Measurements from ENCODE around the gene NCKAP5.
"Not testable (repeated sequence)": the region's sequence is repeated elsewhere in the genome, so short reads cannot be mapped to it uniquely, and the experiment has no call there.

Gene NCKAP5

GRCh38 chr2:133484106-133484505, 84.2 kb downstream of the NCKAP5 start:
- no peaks in the 10 kb centered on the region; the same call in 1 of the 2 replicates for H3K27me3 ChIP-seq (ENCODE audit: insufficient read depth, low read length)
- H3K36me3 ChIP-seq (ENCODE audit: insufficient read depth, low read length): no peaks in the 10 kb centered on the region
- no peaks in the 10 kb centered on the region for H3K79me2 ChIP-seq (ENCODE audit: control insufficient read depth, insufficient read depth, low read length, unreplicated experiment)
- no peaks in the 10 kb centered on the region for H3K4me1 ChIP-seq (ENCODE audit: control insufficient read depth, insufficient read depth, low read length, unreplicated experiment)
- H3K4me3 ChIP-seq (ENCODE audit: low read depth, low read length): no peak overlapping the region
- H2AFZ ChIP-seq (ENCODE audit: low read length, unreplicated experiment): no peak overlapping the region
- H3K27ac ChIP-seq (ENCODE audit: low read depth, low read length): no peak overlapping the region

GRCh38 chr2:133483181-133483580, 85.1 kb downstream of the NCKAP5 start:
- H3K36me3 ChIP-seq (ENCODE audit: insufficient read depth, low read length): no peaks in the 10 kb centered on the region
- no peak overlapping the region for H3K27ac ChIP-seq (ENCODE audit: low read depth, low read length)
- no peak overlapping the region for H2AFZ ChIP-seq (ENCODE audit: low read length, unreplicated experiment)
- no peaks in the 10 kb centered on the region for H3K4me1 ChIP-seq (ENCODE audit: control insufficient read depth, insufficient read depth, low read length, unreplicated experiment)
- H3K27me3 ChIP-seq (ENCODE audit: insufficient read depth, low read length): no peaks in the 10 kb centered on the region; the same call in 1 of the 2 replicates
- no peaks in the 10 kb centered on the region for H3K79me2 ChIP-seq (ENCODE audit: control insufficient read depth, insufficient read depth, low read length, unreplicated experiment)
- H3K4me3 ChIP-seq (ENCODE audit: low read depth, low read length): no peak overlapping the region

- no peaks in the 10 kb centered on the region for H3K4me1 ChIP-seq (ENCODE audit: control insufficient read depth, insufficient read depth, low read length, unreplicated experiment)
- no peak overlapping the region for H2AFZ ChIP-seq (ENCODE audit: low read length, unreplicated experiment)
- no peaks in the 10 kb centered on the region; the same call in 1 of the 2 replicates for H3K27me3 ChIP-seq (ENCODE audit: insufficient read depth, low read length)
- no peaks in the 10 kb centered on the region for H3K36me3 ChIP-seq (ENCODE audit: insufficient read depth, low read length)
- H3K27ac ChIP-seq (ENCODE audit: low read depth, low read length): no peak overlapping the region
- no peak overlapping the region for H3K4me3 ChIP-seq (ENCODE audit: low read depth, low read length)
- no peaks in the 10 kb centered on the region for H3K79me2 ChIP-seq (ENCODE audit: control insufficient read depth, insufficient read depth, low read length, unreplicated experiment)
Observed at GRCh38 chr2:133480707-133481429, 87.4 kb downstream of the NCKAP5 start.

GRCh38 chr2:133477616-133477990, 90.7 kb downstream of the NCKAP5 start:
- no peaks in the 10 kb centered on the region for H3K79me2 ChIP-seq (ENCODE audit: control insufficient read depth, insufficient read depth, low read length, unreplicated experiment)
- H3K36me3 ChIP-seq (ENCODE audit: insufficient read depth, low read length): no peaks in the 10 kb centered on the region
- H3K27ac ChIP-seq (ENCODE audit: low read depth, low read length): no peak overlapping the region
- no peaks in the 10 kb centered on the region for H3K4me1 ChIP-seq (ENCODE audit: control insufficient read depth, insufficient read depth, low read length, unreplicated experiment)
- no peaks in the 10 kb centered on the region for H3K27me3 ChIP-seq (ENCODE audit: insufficient read depth, low read length)
- no peak overlapping the region for H3K4me3 ChIP-seq (ENCODE audit: low read depth, low read length)
- H2AFZ ChIP-seq (ENCODE audit: low read length, unreplicated experiment): no peak overlapping the region

- H2AFZ ChIP-seq (ENCODE audit: low read length, unreplicated experiment): no peak overlapping the region
- H3K79me2 ChIP-seq (ENCODE audit: control insufficient read depth, insufficient read depth, low read length, unreplicated experiment): no peaks in the 10 kb centered on the region
- no peak overlapping the region for H3K27ac ChIP-seq (ENCODE audit: low read depth, low read length)
- no peak overlapping the region for H3K4me3 ChIP-seq (ENCODE audit: low read depth, low read length)
- H3K4me1 ChIP-seq (ENCODE audit: control insufficient read depth, insufficient read depth, low read length, unreplicated experiment): no peaks in the 10 kb centered on the region
- H3K36me3 ChIP-seq (ENCODE audit: insufficient read depth, low read length): no peaks in the 10 kb centered on the region
- H3K27me3 ChIP-seq (ENCODE audit: insufficient read depth, low read length): no peaks in the 10 kb centered on the region
Observed at GRCh38 chr2:133476931-133477615, 91.2 kb downstream of the NCKAP5 start.

- Histone ChIP-seq H3K27ac (ENCODE audit: low read depth, low read length) (no peak overlapping the region), H3K79me2 (ENCODE audit: control insufficient read depth, insufficient read depth, low read length, unreplicated experiment) (no peaks in the 10 kb centered on the region), H2AFZ (ENCODE audit: low read length, unreplicated experiment) (no peak overlapping the region), H3K36me3 (ENCODE audit: insufficient read depth, low read length) (no peaks in the 10 kb centered on the region), H3K4me1 (ENCODE audit: control insufficient read depth, insufficient read depth, low read length, unreplicated experiment) (no peaks in the 10 kb centered on the region), H3K27me3 (ENCODE audit: insufficient read depth, low read length) (no peaks in the 10 kb centered on the region), H3K4me3 (ENCODE audit: low read depth, low read length) (no peak overlapping the region)
Observed at GRCh38 chr2:133476286-133476685, 92.0 kb downstream of the NCKAP5 start.

- Histone ChIP-seq H3K27me3 (ENCODE audit: insufficient read depth, low read length) (no peaks in the 10 kb centered on the region), H3K4me3 (ENCODE audit: low read depth, low read length) (no peak overlapping the region), H2AFZ (ENCODE audit: low read length, unreplicated experiment) (no peak overlapping the region), H3K36me3 (ENCODE audit: insufficient read depth, low read length) (no peaks in the 10 kb centered on the region), H3K79me2 (ENCODE audit: control insufficient read depth, insufficient read depth, low read length, unreplicated experiment) (no peaks in the 10 kb centered on the region), H3K4me1 (ENCODE audit: control insufficient read depth, insufficient read depth, low read length, unreplicated experiment) (no peaks in the 10 kb centered on the region), H3K27ac (ENCODE audit: low read depth, low read length) (no peak overlapping the region)
Observed at GRCh38 chr2:133475610-133476009, 92.7 kb downstream of the NCKAP5 start.

- H3K4me1 ChIP-seq (ENCODE audit: control insufficient read depth, insufficient read depth, low read length, unreplicated experiment); H3K79me2 ChIP-seq (ENCODE audit: control insufficient read depth, insufficient read depth, low read length, unreplicated experiment); H3K27me3 ChIP-seq (ENCODE audit: insufficient read depth, low read length); H3K27ac ChIP-seq (ENCODE audit: low read depth, low read length); H2AFZ ChIP-seq (ENCODE audit: low read length, unreplicated experiment); H3K4me3 ChIP-seq (ENCODE audit: low read depth, low read length); H3K36me3 ChIP-seq (ENCODE audit: insufficient read depth, low read length): not testable (repeated sequence)
Observed at GRCh38 chr2:133470446-133470845, 97.8 kb downstream of the NCKAP5 start.

GRCh38 chr2:133462811-133463210, 105.5 kb downstream of the NCKAP5 start:
- Histone ChIP-seq H3K79me2 (ENCODE audit: control insufficient read depth, insufficient read depth, low read length, unreplicated experiment) (no peaks in the 10 kb centered on the region), H3K27ac (ENCODE audit: low read depth, low read length) (no peak overlapping the region), H3K27me3 (ENCODE audit: insufficient read depth, low read length) (no peaks in the 10 kb centered on the region), H3K4me1 (ENCODE audit: control insufficient read depth, insufficient read depth, low read length, unreplicated experiment) (no peaks in the 10 kb centered on the region), H2AFZ (ENCODE audit: low read length, unreplicated experiment) (no peak overlapping the region), H3K36me3 (ENCODE audit: insufficient read depth, low read length) (no peaks in the 10 kb centered on the region), H3K4me3 (ENCODE audit: low read depth, low read length) (no peak overlapping the region)

GRCh38 chr2:133461484-133461883, 106.8 kb downstream of the NCKAP5 start:
- H3K79me2 ChIP-seq (ENCODE audit: control insufficient read depth, insufficient read depth, low read length, unreplicated experiment): no peaks in the 10 kb centered on the region
- H3K4me1 ChIP-seq (ENCODE audit: control insufficient read depth, insufficient read depth, low read length, unreplicated experiment): no peaks in the 10 kb centered on the region
- H3K27me3 ChIP-seq (ENCODE audit: insufficient read depth, low read length): no peaks in the 10 kb centered on the region
- H2AFZ ChIP-seq (ENCODE audit: low read length, unreplicated experiment): no peak overlapping the region
- no peak overlapping the region for H3K27ac ChIP-seq (ENCODE audit: low read depth, low read length)
- no peak overlapping the region for H3K4me3 ChIP-seq (ENCODE audit: low read depth, low read length)
- H3K36me3 ChIP-seq (ENCODE audit: insufficient read depth, low read length): no peaks in the 10 kb centered on the region

GRCh38 chr2:133459590-133459989, 108.7 kb downstream of the NCKAP5 start:
- Histone ChIP-seq H3K4me3 (ENCODE audit: low read depth, low read length) (no peak overlapping the region), H3K79me2 (ENCODE audit: control insufficient read depth, insufficient read depth, low read length, unreplicated experiment) (no peaks in the 10 kb centered on the region), H3K36me3 (ENCODE audit: insufficient read depth, low read length) (no peaks in the 10 kb centered on the region), H3K27me3 (ENCODE audit: insufficient read depth, low read length) (no peaks in the 10 kb centered on the region), H3K4me1 (ENCODE audit: control insufficient read depth, insufficient read depth, low read length, unreplicated experiment) (no peaks in the 10 kb centered on the region), H2AFZ (ENCODE audit: low read length, unreplicated experiment) (no peak overlapping the region), H3K27ac (ENCODE audit: low read depth, low read length) (no peak overlapping the region)

Data from ACC112 (cell line).